Articular chondrocyte of knee joint (primary cell): Measurements from ENCODE around the gene GPBP1. TPM values are rescaled to one million over a fixed set of nuclear protein-coding genes. Genes with fewer than 3 reads are reported as not detected.

Experiments
- small RNA-seq: library from RNA; depleted of rRNA; stranded (forward); fragments of <200 nt; gene quantifications from one replicate; pipeline ENCODE3, GENCODE V24; 2012
- total RNA-seq: library from RNA; depleted of rRNA; stranded (reverse); fragments of >200 nt; gene quantifications from 2 replicates; pipeline ENCODE4 v1.2.3, GENCODE V29; 2012

Gene GPBP1
- total RNA-seq, result 63.6 and 79.9 TPM in 2 replicates

DNA sequence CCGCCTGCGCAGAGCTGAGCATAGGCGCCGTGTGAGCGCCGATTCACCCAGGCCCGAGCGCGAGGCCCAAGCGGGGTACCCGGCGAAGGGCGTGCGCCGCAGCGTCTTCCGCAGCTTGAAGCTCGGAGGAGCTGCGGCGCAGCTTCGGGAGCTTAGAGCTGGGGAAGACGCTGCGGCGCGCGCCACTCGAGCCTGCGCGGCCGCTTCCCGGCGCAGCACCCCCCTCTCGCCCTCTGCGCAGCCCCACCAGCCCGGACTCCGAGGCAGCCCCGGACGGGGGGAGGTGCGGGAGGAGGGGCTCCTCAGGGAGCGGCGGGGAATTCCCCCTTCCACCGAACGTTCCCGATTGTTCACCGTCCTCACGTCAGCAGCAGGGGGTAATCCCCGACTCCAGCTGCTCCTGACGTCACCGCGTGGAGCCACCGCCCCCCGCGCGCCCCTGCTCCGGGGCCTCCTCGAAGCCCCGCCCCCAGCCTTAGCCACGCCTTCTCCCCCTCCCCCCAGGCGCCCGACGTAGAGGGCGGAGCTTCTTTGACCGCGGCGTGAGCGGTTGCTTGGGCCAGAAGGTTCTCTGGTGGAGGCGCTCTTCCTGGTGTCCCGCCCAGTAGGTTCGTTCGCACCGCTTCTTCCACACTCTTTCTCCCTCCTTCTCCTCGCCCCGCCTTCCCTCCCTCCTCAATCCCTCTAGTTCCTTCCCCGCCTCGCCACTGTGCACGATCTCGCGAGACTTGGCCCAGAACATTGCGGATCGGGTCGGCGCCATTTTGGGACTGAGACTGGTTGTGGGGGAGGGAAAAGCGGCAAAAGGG, at the start of gene GPBP1:
Gene GPBP1, plus strand, starts transcription at position 741 of the 809 bp plus-strand sequence. CDS start 40,072 bp downstream, outside the sequence.

Small RNA genes lying within 50 kb of the gene (small RNA-seq; reads per million reads assigned to genes)
- gene RF00019, result not detected

Other genes starting within 250 kb of the GPBP1 start
- gene MIER3, start 221.9 kb upstream of the GPBP1 start, total RNA-seq, result 28.5 and 39.5 TPM in 2 replicates